ENCODE results near the gene MAP3K4.

- TF ChIP-seq CHD1 (IDR thresholded peaks at IDR 0.05; ENCODE audit: low read depth, low read length) (no peak), CHD2 (IDR thresholded peaks at IDR 0.05; ENCODE audit: low read length) (no peak), KDM1A (IDR thresholded peaks at IDR 0.05; ENCODE audit: borderline replicate concordance, low read length) (no peak), CTCF (IDR thresholded peaks at IDR 0.05; ENCODE audit: control extremely low read depth in 1 of 3, insufficient read depth in 1 of 3, low read depth in 1 of 3, low read length in 3 of 3) (no peak), TAF1 (IDR thresholded peaks at IDR 0.05; ENCODE audit: low read depth, low read length) (no peak)
Observed at GRCh38 chr6:161076181-161076677, 84.7 kb downstream of the MAP3K4 start.
